RKO (cell line): ENCODE data around the gene TTI1.

Experiments used
- DNase-seq: peaks from one replicate; pipeline ENCODE4 v3.0.0-alpha.2; 2016; ENCODE audit warnings: low spot score

Gene TTI1

DNA sequence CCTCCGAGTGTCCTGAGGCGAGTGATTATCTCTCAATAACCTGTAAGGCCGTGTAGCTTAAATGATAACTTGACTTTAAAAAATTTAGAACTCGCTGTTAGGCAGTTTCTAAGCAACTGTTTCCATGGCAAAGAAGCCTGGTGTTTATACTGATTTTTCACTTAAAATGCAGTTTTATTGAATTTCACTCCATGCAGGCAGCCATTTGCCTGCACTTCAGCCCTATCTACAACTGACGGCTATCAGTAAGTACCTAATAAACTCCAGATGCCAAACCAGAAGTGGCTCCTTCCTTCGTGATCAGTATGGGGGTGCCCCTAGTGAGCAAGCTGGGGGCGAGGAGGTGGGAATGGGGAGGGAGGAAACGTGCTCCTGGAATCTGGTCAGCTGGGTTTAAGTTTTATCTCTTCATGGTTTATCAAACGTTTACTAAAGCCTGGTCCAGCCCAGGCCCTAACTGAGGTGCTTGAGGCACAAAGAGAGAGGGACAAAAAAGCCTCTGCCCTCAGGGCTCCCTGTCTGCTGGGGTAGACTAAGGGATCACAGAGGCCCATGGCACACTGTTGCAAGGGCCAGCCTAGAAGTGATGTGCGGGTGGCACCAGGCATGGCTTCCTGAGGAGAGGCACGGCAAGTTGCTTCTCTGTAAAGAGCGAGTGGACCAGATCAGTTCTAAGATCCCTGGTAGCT, 45.5 kb downstream of the TTI1 start:
- DNase-seq, result no peak

DNA sequence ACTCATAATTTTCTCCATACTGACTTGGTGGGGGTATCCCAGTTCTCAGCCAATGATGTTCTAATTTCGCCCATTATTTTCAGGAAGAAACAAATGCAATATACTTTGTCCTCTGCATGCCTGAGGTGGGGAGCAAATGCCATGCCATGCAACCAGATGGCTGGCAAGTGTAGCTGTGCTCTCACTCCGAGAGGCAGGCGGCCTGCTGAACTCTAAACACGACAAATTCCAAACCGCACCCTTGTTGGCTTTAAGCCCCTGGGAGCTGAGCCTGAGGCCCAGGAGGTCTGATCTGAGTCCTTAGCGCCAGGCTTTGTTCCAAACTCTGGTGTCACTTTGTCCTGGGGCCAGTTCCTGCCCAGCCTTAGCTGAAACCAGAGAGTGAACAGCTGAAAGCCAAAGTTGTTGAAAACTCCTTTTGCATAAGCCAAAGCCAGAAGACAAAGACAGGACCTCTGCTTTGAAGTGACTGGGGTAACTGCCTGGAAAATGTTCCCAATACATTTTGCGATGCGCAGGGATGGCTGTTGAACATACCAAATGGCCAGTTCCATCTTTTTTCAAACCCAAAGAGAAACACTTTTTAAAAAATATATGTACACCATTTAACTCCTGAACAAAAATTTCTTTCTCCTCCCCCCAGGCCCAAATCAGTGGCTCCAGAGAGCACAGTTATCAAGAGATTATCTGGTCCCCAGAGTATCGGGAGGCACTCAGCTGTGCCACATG, 46.2 kb downstream of the TTI1 start:
- DNase-seq, result no peak

DNA sequence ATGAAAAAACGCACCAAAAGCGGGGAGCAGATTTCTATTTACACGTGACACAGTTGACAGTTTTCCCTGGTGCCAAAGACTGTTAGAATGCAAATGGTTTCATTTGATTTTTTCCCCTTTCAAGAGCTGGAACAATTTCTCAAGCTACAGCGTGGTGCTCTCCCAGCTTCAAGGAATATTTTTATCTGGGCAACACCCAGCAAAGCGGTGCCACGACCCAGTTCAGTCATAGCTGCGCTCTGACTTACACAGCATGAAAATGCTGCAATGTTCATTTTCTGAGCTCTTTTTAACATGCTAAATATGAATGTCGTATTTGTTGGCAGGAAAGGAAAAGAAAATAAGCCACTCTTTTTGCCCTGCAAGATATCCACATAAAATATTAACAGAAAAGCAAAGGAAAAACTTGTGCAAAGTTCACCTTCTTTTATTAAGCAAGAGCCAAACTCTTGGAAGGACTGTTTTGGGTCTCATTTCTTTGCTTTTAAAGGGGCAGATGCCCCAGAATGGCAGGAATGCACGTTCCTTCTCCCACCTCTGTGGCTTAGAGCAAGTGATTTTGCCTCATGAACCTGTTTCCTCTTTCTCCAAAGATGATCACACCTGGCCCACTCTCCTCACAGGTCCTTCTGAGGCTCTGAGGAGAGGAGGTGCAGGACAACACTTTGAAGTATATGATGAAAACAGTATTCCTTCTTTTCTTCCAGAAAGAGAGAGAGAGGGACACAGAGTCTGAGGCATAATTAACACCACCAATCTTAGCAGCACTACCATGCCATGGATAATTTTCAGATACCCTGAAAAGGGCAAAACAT, 47.0 kb downstream of the TTI1 start:
- DNase-seq, result no peak

DNA sequence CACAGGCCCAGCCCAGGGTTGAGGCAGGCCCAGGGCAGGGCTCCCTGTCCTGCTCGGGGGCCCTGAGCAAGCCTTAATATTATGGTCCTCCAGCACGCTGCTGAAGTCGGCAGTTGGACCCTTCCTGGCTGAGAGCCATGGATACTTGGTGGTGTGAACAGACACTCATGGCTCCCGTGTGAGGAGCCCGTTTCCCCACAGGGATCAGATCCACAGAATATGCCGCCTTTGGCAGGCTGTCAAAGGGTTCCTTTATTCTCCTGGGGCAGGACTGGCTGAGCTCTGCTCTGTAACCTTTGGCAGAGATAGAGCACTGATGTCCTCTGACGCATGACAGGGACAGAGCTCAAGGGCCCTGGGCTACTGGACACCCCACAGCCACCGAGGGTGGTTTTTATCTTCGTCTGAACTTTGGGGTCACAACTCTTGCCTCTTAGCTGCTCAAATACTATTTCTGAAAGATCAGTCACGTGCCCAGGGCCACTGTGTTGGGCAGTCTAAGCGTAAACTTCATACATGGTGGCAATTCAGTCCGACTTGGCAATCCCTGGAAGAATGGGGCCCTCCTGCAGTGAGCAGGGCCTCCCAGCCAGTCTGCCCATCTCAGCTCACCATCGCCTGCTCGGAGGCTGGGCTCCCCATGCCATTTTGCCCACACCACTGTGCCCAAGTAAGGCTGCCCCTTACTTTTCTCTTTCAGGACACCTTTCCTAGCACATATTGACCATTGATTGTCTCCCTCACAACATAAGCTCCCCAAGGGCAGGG, 49.1 kb downstream of the TTI1 start:
- DNase-seq, result no peak

DNA sequence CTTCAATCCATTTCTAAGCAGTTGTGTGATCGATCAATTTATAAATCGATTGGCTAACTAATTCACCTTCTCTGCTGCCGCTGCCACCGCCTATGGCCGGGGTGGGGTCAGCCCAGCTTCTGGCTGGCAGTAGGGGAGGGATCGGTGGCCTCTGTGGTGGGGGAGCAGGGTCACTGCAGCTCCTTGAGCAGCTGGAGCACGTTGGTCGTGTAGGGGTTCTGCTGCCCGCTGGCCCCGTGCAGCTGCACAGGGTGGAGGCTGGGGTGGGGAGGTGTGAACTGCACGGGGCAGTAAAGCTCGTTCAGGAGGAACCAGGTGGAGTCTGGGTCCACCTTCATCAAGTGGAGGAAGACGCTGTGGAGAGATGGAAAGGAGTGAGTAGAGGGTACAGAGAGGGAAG, 50.0 kb downstream of the TTI1 start:
- no peak for DNase-seq

DNA sequence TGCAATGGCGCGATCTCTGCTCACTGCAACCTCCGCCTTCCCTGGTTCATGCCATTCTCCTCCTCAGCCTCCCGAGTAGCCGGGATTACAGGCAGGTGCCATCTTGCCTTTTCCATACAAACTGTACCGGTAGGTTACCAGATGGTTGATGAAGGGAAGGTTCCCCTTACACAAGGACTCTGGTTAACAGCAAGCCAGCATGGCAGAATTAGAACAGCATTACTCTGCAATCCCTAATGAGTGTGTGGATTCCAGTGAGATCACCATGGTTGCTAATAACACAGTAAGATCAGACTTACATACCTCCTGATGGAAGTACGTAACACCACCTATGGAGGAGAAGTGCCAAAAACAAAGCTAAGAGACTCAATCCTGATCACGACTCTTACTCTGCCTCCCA, 51.7 kb downstream of the TTI1 start:
- no peak for DNase-seq

DNA sequence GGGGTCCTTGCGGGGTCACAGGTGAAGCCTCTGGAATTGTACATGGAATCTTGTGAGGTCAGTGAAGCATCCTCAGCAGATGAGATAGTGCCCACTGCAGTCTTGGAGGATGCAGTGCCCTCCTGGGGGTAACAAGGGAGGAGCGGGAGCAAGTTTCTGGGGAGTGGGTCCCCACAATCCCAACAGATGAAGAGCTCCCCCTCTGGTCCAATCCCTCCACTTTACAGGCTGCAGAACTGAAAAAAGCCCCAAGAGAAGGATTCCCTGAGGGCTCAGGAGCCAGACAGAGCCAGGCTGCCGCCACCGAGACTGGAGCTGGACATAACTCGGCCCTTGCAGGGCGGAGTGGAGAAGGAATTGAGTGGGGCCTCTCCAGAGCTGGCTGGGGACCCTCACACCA, 52.4 kb downstream of the TTI1 start:
- no peak for DNase-seq

DNA sequence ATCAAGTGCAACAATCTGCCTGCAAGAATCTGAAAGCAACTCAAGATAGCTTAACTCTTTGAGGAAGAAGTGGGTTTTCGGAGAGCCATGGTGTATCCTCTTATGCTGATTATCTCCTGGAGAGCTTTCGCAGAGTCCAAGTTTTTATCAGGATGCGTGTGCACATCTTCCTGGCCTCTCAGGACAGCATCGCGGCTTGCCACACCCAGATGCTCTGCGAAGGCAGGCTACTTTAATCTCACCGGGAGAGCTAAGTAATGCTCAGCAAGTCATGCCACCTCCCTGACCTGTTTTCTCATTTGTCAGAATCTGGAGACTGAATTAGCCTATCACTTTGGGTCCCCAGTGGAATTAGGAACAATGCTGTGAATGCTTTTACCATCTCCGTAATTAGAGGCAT, 52.9 kb downstream of the TTI1 start:
- DNase-seq, result no peak

DNA sequence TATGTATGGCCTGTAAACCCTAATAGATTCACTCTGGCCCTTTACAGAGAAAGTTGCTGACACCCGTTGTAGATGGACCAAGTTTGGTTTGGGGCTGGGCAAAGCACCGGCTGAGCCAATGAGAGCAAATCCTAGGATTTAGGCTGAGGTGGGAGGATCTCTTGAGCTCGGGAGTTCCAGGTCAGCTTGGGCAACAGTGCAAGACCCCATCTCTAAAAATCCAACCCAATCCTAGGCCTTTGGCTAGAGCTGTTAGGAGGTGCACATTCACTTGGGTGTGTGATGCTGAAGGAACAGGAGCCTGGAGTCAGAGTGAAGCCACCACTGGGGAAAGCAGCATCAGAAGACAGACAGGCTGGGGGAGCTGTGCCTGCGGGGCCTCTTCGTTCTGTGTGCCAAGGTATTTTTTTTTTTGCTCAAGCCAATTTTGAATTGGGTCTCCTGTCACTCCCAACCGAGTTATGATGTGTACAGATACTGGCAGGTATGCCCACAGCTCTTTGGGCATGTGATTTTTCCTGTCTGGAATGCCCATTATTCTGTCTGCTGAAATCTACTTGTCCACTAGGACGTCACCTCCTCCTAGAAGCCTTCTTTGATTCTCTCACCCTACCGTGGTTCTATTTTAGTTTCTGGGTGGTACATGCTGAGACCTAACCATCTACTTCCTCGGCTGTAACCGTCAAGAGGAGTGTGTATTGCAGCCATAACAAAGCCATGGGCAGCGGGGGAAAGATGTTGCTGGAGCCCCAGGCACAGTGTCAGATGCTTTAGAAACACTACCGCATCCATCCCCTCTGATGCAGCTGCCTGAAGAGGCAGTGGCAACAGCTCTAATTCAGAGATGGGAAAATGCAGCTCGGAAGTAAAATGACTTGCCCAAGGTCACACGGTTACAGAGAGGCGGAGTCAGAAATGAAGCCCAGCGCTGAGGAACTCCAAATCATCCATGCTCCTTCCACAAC, 54.0 kb downstream of the TTI1 start:
- no peak for DNase-seq

DNA sequence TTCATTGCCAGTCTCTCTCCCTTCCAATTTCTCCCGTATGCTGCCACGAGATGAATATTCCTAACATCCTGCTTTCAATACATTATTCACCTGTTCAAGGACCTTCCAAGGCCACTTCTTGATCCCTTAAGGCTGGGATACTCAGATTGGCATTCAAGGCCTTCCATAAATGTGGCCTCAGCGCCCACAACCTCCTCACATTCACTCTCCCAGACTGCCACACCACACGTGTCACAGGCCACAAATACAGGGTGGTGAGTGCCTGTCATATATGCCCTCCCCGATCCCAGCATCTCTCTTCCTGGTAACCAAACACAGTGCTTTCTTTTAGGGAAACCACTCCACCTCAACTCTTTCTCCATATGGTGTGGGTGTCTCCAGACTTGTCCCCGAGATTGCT, 55.5 kb downstream of the TTI1 start:
- DNase-seq, result no peak

DNA sequence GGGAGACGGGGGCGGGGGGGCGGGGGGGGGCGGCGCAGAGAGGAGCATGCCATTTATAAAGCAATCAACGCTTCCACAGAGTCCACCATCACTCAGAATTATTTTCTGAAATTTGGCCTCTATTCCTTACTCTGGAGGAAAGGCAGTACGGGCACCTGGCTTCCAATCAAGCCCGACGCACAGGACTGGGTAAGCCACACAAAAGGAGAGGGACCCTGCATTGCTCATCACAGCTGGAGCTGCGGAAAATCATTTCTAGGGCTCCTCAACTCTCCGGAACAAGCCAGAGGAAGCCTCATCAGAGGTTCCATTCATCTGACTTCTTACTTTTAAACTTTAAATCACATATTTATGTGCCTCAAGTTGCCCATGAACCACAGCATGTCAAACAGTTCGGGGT, 55.9 kb downstream of the TTI1 start:
- DNase-seq, result no peak

DNA sequence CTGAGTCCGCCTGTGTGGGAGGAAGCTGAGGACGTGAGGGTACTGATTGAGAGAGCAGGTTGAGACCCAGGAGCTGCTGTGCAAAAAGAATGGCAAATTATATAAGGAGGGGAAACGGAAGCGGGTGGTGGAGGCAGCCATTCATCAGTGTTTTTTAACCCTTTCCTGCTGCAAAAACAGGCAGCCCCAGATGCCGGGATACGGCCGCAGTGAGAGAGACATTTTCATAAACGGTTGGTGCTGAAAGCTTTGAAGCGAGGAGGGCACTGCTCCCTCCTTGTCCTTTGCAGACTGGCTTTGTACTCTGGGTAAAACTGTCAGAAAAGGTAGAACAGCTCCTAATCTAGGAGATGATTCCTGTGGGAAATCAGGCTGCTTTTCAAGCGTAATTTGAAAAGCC, 56.4 kb downstream of the TTI1 start:
- no peak for DNase-seq

DNA sequence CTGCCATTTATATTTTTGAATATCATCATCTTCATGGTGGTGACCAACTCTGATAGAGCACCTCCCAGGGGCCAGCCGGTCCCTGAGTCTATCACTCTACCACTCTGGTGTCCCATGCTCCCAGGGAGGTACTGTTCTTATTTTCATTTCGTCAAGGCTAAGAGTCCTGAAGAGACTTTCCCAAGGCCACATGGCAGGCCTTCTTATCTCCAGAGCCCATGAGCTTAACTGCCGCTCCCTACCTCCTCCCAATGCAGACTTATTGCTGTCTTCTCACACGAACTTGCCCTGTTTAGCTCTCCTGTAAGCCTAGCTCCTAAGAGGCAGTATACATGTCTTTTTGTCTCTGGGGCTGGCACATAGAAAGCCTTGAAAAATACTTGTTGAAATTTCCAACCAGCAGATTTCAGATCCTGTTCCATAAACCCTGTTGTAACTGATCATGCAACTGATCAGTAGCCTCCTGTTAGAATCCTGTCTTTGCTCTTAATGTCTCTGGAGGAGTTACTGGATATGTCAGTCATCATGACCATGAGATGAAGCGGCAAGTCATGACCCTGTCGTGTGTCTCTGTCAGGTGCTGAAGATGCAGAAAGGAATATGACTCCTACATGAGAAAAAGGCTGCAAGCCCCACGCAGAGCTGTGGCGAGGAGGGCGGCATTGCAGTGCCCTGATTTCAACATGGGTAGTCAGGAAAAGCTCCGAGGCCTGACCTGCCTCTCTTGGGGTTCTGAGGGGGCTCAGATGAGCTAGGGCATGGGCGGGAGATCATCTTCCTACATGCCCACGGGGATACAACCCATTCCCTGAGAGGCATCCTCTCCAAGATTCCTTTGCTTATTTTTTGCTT, 60.0 kb downstream of the TTI1 start:
- no peak for DNase-seq

DNA sequence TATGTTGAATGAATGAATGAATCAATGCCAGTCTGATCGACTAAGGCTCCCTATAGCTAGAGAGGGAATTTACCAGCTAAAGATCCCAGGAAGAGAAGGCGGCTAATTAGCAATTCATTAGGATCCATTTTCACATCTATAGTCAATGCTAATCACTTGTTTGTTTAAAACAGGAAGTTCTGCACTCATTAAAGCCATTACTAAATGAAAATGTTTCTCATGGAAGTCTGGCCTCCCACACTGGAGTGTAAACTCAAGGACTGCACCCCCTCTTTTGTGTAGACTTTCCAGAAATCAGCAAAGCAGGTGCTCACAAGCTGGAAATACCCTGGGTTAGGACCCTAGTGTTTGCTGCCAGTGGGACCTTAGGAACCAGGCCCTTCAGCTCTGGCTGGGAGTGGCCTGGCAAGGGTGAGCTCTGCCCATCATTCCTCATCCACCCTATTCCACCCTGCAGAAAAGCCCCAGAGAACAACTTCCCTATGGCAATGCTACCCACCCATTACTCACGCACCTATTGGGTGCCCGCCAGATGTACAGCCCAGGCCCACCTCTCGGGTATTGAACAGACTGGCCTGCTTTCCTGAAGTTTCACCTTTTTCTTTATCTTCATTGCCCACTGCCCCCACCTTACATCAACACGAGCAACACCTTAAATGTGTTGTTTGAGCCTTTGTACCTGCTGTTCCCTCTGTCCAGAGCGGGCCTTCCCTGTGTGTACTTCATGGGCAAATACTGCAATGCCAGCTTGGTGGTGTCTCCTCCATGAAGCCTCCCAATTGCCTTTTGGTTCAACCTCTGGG, 60.8 kb downstream of the TTI1 start:
- no peak for DNase-seq

DNA sequence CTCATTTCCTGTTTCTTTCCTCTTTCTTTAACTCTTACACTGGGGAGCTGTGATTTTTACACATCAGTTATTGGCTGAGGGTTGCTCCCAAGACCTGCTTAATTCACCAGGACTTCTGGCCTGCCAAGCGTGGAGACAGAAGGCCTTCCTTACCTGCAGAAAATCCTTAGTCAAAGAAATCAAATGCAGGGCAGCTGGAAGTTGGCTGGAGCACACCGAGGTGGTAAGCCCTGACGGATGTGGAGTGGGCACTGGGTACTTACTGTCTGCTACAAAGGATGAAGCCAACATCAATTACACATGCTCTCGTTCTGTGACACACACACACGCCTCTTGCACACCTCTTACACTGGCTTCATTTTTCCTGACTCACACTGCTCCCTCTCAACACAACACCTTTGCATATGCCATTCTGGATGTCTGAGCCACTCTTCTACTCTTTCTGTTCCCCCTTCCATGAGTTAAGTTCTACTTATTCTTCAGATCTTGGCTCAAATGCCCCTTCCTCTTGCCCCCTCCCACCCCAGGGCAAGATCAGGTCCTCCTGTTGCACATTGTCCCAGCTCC, 61.6 kb downstream of the TTI1 start:
- DNase-seq, result no peak

DNA sequence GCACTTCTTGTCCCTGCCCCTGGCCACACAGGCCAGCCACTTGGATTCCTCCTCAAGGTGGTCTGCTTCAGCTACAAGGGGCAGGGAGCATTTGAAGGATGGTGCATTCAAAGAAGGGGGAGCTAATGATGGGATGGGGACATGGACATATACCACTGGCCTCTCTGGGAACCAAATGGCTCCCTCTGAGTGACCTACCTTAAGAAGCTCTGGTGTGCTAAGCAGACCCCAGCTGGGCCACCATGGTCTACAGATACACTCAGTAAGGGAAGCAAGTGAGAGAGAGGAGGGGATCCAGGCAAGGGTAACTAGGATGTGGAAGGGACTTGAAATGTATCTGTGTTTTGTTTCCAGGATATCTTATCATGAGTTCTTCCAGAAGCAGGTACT, 62.4 kb downstream of the TTI1 start:
- no peak for DNase-seq

DNA sequence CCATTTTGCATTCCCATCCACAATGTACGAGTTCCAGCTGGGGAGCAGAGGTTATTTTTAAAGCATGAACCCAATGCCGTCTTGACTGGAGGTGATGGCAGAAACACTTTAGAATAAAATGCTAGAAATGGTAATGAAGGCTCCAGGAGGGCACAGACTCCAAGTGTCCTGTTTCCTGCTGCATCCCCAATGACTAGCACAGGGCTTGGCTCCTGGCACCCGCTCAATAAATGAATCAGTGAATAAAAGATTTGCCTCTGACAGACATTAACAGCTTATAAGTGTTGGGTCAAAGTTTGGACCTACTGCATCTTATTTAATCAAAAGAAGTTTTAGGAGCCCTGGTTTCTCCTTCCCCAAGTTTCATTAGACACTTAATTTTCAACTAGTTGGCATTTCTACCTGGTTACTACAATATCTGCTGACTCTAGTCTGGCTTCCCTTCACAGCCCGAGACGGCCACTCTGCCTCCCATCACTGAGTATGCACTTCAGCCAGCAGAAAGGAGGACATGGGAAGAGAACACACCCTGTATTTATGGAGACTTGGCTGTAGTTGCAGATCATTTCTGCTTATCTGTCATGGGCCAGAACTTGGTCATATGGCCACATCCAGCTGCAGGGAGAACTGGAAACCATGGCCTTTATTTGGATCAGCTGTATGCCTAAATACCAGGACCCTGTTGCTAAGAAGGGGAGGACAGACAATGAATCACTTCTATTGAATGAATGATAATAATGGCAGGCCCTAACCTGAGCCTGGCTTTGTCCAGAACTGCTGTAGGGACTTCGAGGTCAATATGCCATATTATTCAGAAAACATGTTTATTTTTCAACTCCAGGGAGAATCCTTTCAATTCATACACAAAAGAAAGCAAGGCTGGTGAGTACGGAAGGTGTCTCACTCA, 63.1 kb downstream of the TTI1 start:
- DNase-seq, result no peak

DNA sequence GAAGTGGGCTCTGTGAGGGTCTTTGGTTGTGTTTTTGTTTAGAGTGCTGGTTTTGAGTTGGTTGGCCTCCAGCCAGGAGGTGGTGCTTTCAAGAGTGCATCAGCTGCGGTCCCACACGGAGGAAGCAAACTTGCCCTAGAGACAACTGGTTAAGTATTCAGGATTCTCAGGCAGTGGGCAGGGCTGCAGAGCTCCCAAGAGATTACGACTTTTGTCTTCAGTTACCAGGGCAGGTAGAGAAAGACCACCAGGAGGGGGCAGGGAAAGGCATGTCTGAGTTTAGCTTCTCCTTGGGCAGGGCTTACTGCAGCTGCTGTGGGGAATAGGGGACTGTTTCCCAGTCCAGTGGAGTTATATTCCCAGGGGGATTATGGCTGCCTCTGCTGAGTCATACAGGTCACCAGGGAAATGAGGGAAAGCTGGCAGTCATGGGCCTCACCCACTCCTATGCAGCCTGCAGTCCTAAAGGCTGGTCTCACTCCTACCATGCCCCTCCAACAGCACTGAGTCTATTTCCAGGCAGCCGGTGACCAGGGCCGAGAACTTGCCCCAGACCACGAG, 64.3 kb downstream of the TTI1 start:
- DNase-seq, result no peak
